NCI-H2107 treated with DMSO at 0.1 percent for 48 hours (cell line): ENCODE results near the gene KRTAP20-3.

Experiments used
- DNase-seq: peaks from one replicate; lab custom pipeline; 2025; ENCODE audit not compliant: unreplicated experiment; lab: John Stamatoyannopoulos, UW

KRTAP20-3 gene

GRCh38 chr21:30642564-30642963, at the start of gene KRTAP20-3:
KRTAP20-3 (plus strand) TSS chr21:30642864.
- no peak for DNase-seq

GRCh38 chr21:30598802-30599201, 43.9 kb upstream of the KRTAP20-3 start, which contains the start of gene KRTAP6-2:
KRTAP6-2 (minus strand) TSS chr21:30598902; CDS start chr21:30598874, 28 bp downstream.
- no peak for DNase-seq

- no peak for DNase-seq
Measured at GRCh38 chr21:30600787-30601186, 41.9 kb upstream of the KRTAP20-3 start, which contains the start of gene KRTAP22-1. KRTAP22-1 (plus strand) TSS chr21:30601087.

- no peak for DNase-seq
Measured at GRCh38 chr21:30605968-30606367, 36.7 kb upstream of the KRTAP20-3 start.

- DNase-seq: no peak
Measured at GRCh38 chr21:30612132-30612531, 30.5 kb upstream of the KRTAP20-3 start.

- no peak for DNase-seq
Measured at GRCh38 chr21:30613836-30614235, 28.8 kb upstream of the KRTAP20-3 start, which contains the start of gene KRTAP6-1. KRTAP6-1 (minus strand) TSS chr21:30613930; CDS start chr21:30613904, 26 bp downstream.

- no peak for DNase-seq
Measured at GRCh38 chr21:30615199-30615598, 27.5 kb upstream of the KRTAP20-3 start.

- DNase-seq: no peak
Measured at GRCh38 chr21:30616125-30616524, 26.5 kb upstream of the KRTAP20-3 start, which contains the start of gene KRTAP20-1. KRTAP20-1 (plus strand) TSS chr21:30616425; CDS start chr21:30616455, 30 bp downstream.

GRCh38 chr21:30620080-30620479, 22.6 kb upstream of the KRTAP20-3 start:
- DNase-seq: no peak

GRCh38 chr21:30620522-30620921, 22.1 kb upstream of the KRTAP20-3 start, which contains the start of gene KRTAP20-4:
KRTAP20-4 (plus strand) TSS chr21:30620627.
- no peak for DNase-seq

- DNase-seq: no peak
Measured at GRCh38 chr21:30623362-30623761, 19.3 kb upstream of the KRTAP20-3 start.

- DNase-seq: no peak
Measured at GRCh38 chr21:30625449-30626165, 17.1 kb upstream of the KRTAP20-3 start.

GRCh38 chr21:30628109-30628508, 14.6 kb upstream of the KRTAP20-3 start:
- DNase-seq: no peak

GRCh38 chr21:30629200-30629599, 13.5 kb upstream of the KRTAP20-3 start:
- DNase-seq: no peak

- DNase-seq: no peak
Measured at GRCh38 chr21:30634906-30635305, 7.8 kb upstream of the KRTAP20-3 start, which contains the start of gene KRTAP20-2. KRTAP20-2 (plus strand) TSS chr21:30635206; CDS start chr21:30635264, 58 bp downstream.

- DNase-seq: no peak
Measured at GRCh38 chr21:30638686-30639085, 4.0 kb upstream of the KRTAP20-3 start.

GRCh38 chr21:30646904-30647414, 4.3 kb downstream of the KRTAP20-3 start:
- no peak for DNase-seq

- DNase-seq: no peak
Measured at GRCh38 chr21:30652891-30653290, 10.2 kb downstream of the KRTAP20-3 start.

GRCh38 chr21:30668776-30669175, 26.1 kb downstream of the KRTAP20-3 start:
- DNase-seq: no peak

GRCh38 chr21:30672985-30673650, 30.5 kb downstream of the KRTAP20-3 start:
- no peak for DNase-seq

GRCh38 chr21:30674312-30674711, 31.6 kb downstream of the KRTAP20-3 start:
- DNase-seq: no peak

- DNase-seq: no peak
Measured at GRCh38 chr21:30676737-30677136, 34.1 kb downstream of the KRTAP20-3 start.
